Measurements from ENCODE around the gene OLIG1.

OLIG1 gene

GRCh38 chr21:33036430-33037162, 33.3 kb upstream of the OLIG1 start:
- TF ChIP-seq CTCF (IDR thresholded peaks at IDR 0.05; ENCODE audit: borderline replicate concordance, control extremely low read depth, extremely low read depth, insufficient read depth, missing control alignments), result no peak
- no peak for DNase-seq (ENCODE audit: low spot score)
- in situ Hi-C loops (cut with MboI; ENCODE audit: low sequenced_read_pairs, unreplicated experiment), result no loop called here

- in situ Hi-C loops (cut with MboI; ENCODE audit: low sequenced_read_pairs, unreplicated experiment), result no loop called here
- TF ChIP-seq CTCF (IDR thresholded peaks at IDR 0.05; ENCODE audit: borderline replicate concordance, control extremely low read depth, extremely low read depth, insufficient read depth, missing control alignments), result no peak
- DNase-seq (ENCODE audit: low spot score), result no peak
These were observed 32.4 kb upstream of the OLIG1 start for GRCh38 chr21:33037501-33037900.

GRCh38 chr21:33039536-33039935, 30.4 kb upstream of the OLIG1 start:
- DNase-seq (ENCODE audit: low spot score), result no peak
- in situ Hi-C loops (cut with MboI; ENCODE audit: low sequenced_read_pairs, unreplicated experiment), result no loop called here
- no peak for TF ChIP-seq CTCF (IDR thresholded peaks at IDR 0.05; ENCODE audit: borderline replicate concordance, control extremely low read depth, extremely low read depth, insufficient read depth, missing control alignments)

GRCh38 chr21:33040215-33040614, 29.7 kb upstream of the OLIG1 start:
- TF ChIP-seq CTCF (IDR thresholded peaks at IDR 0.05; ENCODE audit: borderline replicate concordance, control extremely low read depth, extremely low read depth, insufficient read depth, missing control alignments), result no peak
- no peak for DNase-seq (ENCODE audit: low spot score)
- in situ Hi-C loops (cut with MboI; ENCODE audit: low sequenced_read_pairs, unreplicated experiment), result no loop called here

- no peak for TF ChIP-seq CTCF (IDR thresholded peaks at IDR 0.05; ENCODE audit: borderline replicate concordance, control extremely low read depth, extremely low read depth, insufficient read depth, missing control alignments)
- in situ Hi-C loops (cut with MboI; ENCODE audit: low sequenced_read_pairs, unreplicated experiment), result no loop called here
- DNase-seq (ENCODE audit: low spot score), result no peak
These were observed 28.0 kb upstream of the OLIG1 start for GRCh38 chr21:33041981-33042380.

GRCh38 chr21:33042812-33043211, 27.1 kb upstream of the OLIG1 start:
- in situ Hi-C loops (cut with MboI; ENCODE audit: low sequenced_read_pairs, unreplicated experiment), result no loop called here
- TF ChIP-seq CTCF (IDR thresholded peaks at IDR 0.05; ENCODE audit: borderline replicate concordance, control extremely low read depth, extremely low read depth, insufficient read depth, missing control alignments), result no peak
- no peak for DNase-seq (ENCODE audit: low spot score)

Measured in GM13976 (cell line).